Measurements from ENCODE around the gene MYOZ3. TPM values are rescaled to one million over a fixed set of nuclear protein-coding genes. Genes with fewer than 3 reads are reported as not detected.

MYOZ3 gene
- polyA plus RNA-seq, 1 donor from 2014 or later = not detected

DNA sequence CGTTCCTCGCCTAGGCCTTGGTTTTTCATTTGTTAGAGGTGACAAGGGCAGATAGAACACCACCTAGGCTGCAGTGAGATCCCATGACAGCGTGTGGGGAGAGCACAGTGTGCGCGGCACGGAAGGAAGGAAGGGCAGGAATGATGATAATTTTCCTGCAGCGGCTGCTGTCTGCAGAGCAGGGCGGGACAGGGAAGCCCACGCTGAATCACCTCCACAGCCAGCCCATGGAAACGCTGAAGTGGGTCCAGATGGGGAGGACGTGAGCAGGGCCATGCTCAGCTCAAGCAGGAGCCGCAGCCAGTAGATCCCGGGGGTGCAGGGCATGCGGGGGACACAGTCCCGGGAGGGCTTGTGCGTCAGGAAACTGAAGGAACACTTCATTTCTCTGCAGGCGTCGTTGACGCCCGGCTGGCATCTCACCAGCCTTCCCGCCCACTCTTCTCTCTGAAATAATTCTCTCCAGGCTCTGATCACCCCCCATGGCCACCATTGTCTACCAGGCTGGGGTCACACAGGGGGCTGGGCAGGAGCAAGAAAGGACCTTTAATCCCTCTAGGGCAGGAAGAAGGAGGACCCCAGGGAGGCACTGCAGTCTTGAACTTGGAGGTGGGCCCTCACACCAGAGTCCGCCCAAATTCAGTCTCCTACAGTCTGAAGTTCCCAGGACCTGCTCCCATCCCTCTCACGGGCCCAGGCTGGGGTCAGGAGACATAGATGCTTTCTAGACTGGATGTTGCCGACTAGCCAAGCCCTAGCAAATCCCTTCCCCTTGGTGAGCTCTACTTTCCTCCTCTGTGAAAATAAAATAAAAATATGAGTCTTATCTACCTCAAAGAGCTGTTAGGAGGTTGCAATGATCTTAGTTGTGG is 41.5 kb upstream of the MYOZ3 start:
- H2AFZ ChIP-seq (ENCODE audit: low read depth, low read length) = no peak overlapping the region

DNA sequence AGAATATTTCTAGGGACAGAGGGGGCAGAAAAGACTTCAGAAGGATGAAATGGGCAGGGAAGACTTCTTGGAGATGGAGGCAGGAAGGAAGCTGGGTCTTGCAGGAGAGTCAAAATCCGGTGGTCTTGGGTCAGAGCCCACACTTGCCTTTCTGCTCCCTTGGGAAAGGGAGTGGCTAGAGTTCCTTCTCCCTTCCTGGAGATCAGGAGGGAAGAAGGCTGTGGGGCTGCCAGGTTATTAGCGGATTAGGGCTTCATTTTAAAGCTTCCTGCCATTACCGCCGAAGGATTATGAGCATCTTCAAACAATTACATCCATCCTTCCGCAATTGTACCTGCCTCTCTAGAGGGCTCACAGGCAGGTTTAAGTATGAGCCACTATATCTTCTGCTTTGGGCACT is 39.8 kb upstream of the MYOZ3 start:
- Histone ChIP-seq H4K20me1 (ENCODE audit: insufficient read depth) (no peaks in the 10 kb centered on the region), H3K9ac (ENCODE audit: low read length) (no peak overlapping the region), H3K27ac (ENCODE audit: low read length) (no peak overlapping the region), H3K4me2 (ENCODE audit: low read length) (no peak overlapping the region), H2AFZ (ENCODE audit: low read depth, low read length) (no peak overlapping the region), H3K4me3 (ENCODE audit: low read length) (no peak overlapping the region), H3K36me3 (ENCODE audit: insufficient read depth, low read length) (no peaks in the 10 kb centered on the region), H3K79me2 (replicated peaks; ENCODE audit: insufficient read depth, low read length) (no peaks in the 10 kb centered on the region), H3K9me2 (ENCODE audit: insufficient read depth, low read length) (no peaks in the 10 kb centered on the region), H3F3A (ENCODE audit: insufficient read depth, low read length, poor library complexity, severe bottlenecking) (no peaks in the 10 kb centered on the region), H3K27me3 (ENCODE audit: insufficient read depth, low read depth, low read length) (peaks cover 12% of the 10 kb centered on the region), H3K9me3 (ENCODE audit: low read length) (no peaks in the 10 kb centered on the region)
- TF ChIP-seq SMC3 (conservative IDR thresholded peaks at IDR 0.05; ENCODE audit: poor library complexity) = no peak
- TF ChIP-seq POLR2AphosphoS5 (IDR thresholded peaks at IDR 0.05) = no peak
- TF ChIP-seq REST (IDR thresholded peaks at IDR 0.05; ENCODE audit: borderline replicate concordance) = no peak
- TF ChIP-seq RAD21 (conservative IDR thresholded peaks at IDR 0.05) = no peak
- no peak for TF ChIP-seq EZH2 (IDR thresholded peaks at IDR 0.05; ENCODE audit: borderline replicate concordance, insufficient read depth, low read length, poor library complexity, severe bottlenecking)
- no peak for TF ChIP-seq EP300 (conservative IDR thresholded peaks at IDR 0.05; ENCODE audit: poor library complexity, severe bottlenecking)
- TF ChIP-seq TAF1 (IDR thresholded peaks at IDR 0.05; ENCODE audit: low read depth) = no peak

More for the DNA sequence above, 41.5 kb upstream of the MYOZ3 start:
- H3K36me3 ChIP-seq (ENCODE audit: insufficient read depth, low read length) = no peaks in the 10 kb centered on the region
- no peak overlapping the region for H3K27ac ChIP-seq (ENCODE audit: low read length)
- H4K20me1 ChIP-seq (ENCODE audit: insufficient read depth) = no peaks in the 10 kb centered on the region
- TF ChIP-seq TAF1 (IDR thresholded peaks at IDR 0.05; ENCODE audit: low read depth) (no peak), POLR2AphosphoS5 (IDR thresholded peaks at IDR 0.05) (no peak), SMC3 (conservative IDR thresholded peaks at IDR 0.05; ENCODE audit: poor library complexity) (no peak), MXI1 (conservative IDR thresholded peaks at IDR 0.05; ENCODE audit: poor library complexity, severe bottlenecking) (no peak), REST (IDR thresholded peaks at IDR 0.05; ENCODE audit: borderline replicate concordance) (no peak), EZH2 (IDR thresholded peaks at IDR 0.05; ENCODE audit: borderline replicate concordance, insufficient read depth, low read length, poor library complexity, severe bottlenecking) (no peak), EP300 (conservative IDR thresholded peaks at IDR 0.05; ENCODE audit: poor library complexity, severe bottlenecking) (no peak), RAD21 (conservative IDR thresholded peaks at IDR 0.05) (no peak)
- TF ChIP-seq, protein P1, sequence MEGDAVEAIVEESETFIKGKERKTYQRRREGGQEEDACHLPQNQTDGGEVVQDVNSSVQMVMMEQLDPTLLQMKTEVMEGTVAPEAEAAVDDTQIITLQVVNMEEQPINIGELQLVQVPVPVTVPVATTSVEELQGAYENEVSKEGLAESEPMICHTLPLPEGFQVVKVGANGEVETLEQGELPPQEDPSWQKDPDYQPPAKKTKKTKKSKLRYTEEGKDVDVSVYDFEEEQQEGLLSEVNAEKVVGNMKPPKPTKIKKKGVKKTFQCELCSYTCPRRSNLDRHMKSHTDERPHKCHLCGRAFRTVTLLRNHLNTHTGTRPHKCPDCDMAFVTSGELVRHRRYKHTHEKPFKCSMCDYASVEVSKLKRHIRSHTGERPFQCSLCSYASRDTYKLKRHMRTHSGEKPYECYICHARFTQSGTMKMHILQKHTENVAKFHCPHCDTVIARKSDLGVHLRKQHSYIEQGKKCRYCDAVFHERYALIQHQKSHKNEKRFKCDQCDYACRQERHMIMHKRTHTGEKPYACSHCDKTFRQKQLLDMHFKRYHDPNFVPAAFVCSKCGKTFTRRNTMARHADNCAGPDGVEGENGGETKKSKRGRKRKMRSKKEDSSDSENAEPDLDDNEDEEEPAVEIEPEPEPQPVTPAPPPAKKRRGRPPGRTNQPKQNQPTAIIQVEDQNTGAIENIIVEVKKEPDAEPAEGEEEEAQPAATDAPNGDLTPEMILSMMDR (IDR thresholded peaks at IDR 0.05; ENCODE audit: poor library complexity, severe bottlenecking) = no peak
- H3K9ac ChIP-seq (ENCODE audit: low read length) = no peak overlapping the region
- no peaks in the 10 kb centered on the region for H3K27me3 ChIP-seq (ENCODE audit: insufficient read depth, low read depth, low read length)
- no peaks in the 10 kb centered on the region for H3K9me3 ChIP-seq (ENCODE audit: low read length)
- H3K9me2 ChIP-seq (ENCODE audit: insufficient read depth, low read length) = no peaks in the 10 kb centered on the region
- no peak overlapping the region for H3K4me2 ChIP-seq (ENCODE audit: low read length)
- H3F3A ChIP-seq (ENCODE audit: insufficient read depth, low read length, poor library complexity, severe bottlenecking) = no peaks in the 10 kb centered on the region
- no peak overlapping the region for H3K4me3 ChIP-seq (ENCODE audit: low read length)
- no peaks in the 10 kb centered on the region for H3K79me2 ChIP-seq (replicated peaks; ENCODE audit: insufficient read depth, low read length)
